ENCODE data around the gene IMPG1.

GRCh38 chr6:75896526-75896925, 175.9 kb downstream of the IMPG1 start:
- TF ChIP-seq CTCF (IDR thresholded peaks at IDR 0.05) = no peak
- TF ChIP-seq POLR2AphosphoS5 (IDR thresholded peaks at IDR 0.05) = no peak
- TF ChIP-seq EP300 (IDR thresholded peaks at IDR 0.05) = no peak
- no peak for TF ChIP-seq POLR2A (IDR thresholded peaks at IDR 0.05; ENCODE audit: low read depth)
